GM19467 (cell line): Measurements from ENCODE around the gene NSRP1.
"Not testable (repeated sequence)": the region's sequence is repeated elsewhere in the genome, so short reads cannot be mapped to it uniquely, and the experiment has no call there.

ENCODE experiments used
- ATAC-seq: cut with Tn5 transposase; IDR thresholded peaks from one replicate; pipeline ENCODE4 v1.9.1; 2021; ENCODE audit warnings: mild to moderate bottlenecking, moderate library complexity; ENCODE audit not compliant: unreplicated experiment

NSRP1 gene

GRCh38 chr17:30220414-30220813 lies 103.8 kb downstream of the NSRP1 start:
- no peak for ATAC-seq

DNA sequence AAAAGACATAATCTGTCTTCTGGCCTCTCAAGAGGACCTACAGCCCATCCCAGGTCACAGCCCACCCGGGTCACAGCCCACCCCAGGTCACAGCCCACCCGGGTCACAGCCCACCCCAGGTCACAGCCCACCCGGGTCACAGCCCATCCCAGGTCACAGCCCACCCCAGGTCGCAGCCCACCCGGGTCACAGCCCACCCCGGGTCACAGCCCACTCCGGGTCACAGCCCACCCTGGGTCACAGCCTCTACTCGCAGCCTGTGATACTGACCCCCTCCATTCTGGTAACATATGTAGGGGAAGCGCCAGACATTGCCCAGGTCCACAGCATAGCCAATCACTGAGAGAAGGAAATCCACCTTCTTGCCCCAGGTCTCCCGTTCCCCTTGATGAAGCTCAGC lies 104.7 kb downstream of the NSRP1 start:
- ATAC-seq: no peak

- ATAC-seq: no peak
These were observed 105.6 kb downstream of the NSRP1 start for GRCh38 chr17:30222251-30222650.

GRCh38 chr17:30222721-30223175 lies 106.1 kb downstream of the NSRP1 start:
- no peak for ATAC-seq

GRCh38 chr17:30224419-30224960 lies 107.9 kb downstream of the NSRP1 start:
- ATAC-seq: no peak

DNA sequence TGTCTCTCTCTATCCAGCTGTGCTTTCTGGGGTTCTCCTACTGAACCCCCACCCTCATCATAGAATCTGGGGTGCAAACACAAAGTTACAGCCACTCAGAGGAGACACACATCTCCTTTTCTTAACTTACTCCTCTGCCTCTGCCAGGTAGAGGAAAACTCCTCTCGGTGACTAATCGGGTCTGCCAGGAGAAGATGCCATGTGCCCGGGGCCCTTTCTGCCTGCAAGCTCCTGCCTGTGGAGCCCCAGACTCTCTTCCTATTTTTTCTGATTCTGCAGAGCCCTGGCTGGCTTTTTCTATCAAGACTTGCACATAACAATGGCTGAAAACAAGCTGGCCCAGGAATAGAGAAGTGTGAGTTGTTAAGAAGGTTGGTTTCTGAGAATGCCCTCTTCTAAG lies 108.5 kb downstream of the NSRP1 start:
- ATAC-seq: no peak

GRCh38 chr17:30225919-30226553 lies 109.4 kb downstream of the NSRP1 start:
- ATAC-seq: no peak

DNA sequence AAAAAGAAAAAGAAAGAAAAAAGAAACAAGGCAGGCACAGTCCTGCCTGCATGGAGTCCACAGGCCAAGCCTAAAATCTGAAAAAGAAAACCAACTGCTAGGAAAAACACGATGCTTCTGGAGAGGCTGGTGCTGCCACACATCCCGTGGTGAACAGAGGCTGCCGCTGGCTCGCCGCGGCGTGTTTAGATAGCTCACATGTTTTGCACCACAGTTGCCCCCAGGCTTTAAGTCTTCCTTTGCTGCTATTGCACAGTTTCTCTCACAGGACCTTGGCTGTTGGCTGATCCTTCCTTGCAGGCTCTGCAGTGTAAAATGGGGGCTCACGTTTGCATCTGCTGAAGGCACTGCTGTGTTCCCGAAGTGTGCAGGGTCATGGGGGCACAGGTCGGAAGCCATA lies 110.3 kb downstream of the NSRP1 start:
- no peak for ATAC-seq

DNA sequence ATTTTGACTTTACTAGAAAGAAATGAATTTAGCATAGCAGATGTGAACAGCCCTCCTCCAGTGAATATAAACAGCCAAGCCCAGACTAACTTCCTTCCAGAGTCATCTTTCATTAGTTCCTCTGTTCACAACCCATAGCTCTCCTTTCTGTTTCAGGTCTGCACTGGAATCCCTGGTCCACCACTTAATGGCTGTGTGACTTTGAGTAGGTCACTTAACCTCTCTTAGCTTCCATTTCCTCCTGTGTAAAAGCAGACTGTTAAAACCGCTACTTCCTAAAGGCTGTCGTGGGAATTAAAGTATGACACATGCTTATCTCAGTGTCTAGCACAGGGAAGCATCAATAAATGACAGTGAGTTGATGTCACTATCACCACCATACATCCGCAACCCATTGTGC lies 111.4 kb downstream of the NSRP1 start:
- ATAC-seq: no peak

DNA sequence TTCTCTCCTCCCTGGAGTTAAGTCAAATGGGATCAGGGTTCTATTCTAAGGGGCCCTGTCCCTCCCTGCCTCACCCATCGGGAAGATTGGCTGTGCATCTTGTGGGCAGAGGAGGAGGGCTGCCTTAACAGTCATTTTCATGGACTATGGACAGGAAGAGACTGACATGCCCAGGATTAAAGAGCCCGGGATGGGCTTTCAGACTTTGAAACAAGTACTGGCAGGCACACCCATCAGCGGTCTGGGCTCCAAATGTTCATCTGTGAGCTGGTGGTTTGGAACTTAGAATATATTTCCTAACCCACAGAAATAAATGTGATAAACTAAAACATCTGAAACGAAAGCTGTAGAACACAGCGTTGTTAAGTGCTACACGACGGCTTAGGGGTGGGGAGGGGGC lies 112.4 kb downstream of the NSRP1 start:
- ATAC-seq: no peak

DNA sequence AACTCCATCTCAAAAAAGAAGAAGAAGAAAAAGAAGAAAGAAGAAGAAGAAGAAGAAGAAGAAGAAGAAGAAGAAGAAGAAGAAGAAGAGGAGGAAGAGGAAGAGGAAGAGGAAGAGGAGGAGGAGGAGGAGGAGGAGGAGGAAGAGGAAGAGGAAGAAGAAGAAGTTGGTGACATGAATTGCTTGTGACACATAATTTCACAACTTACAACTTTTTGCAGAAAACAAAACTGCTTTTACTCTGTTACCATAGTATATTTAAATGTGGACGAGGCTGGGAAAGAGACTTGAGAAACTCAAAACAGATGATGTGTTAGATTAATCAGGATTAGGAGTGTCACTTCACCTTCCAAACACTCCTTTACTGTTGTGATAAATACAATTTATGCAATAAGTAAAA lies 113.4 kb downstream of the NSRP1 start:
- not testable (repeated sequence) for ATAC-seq

DNA sequence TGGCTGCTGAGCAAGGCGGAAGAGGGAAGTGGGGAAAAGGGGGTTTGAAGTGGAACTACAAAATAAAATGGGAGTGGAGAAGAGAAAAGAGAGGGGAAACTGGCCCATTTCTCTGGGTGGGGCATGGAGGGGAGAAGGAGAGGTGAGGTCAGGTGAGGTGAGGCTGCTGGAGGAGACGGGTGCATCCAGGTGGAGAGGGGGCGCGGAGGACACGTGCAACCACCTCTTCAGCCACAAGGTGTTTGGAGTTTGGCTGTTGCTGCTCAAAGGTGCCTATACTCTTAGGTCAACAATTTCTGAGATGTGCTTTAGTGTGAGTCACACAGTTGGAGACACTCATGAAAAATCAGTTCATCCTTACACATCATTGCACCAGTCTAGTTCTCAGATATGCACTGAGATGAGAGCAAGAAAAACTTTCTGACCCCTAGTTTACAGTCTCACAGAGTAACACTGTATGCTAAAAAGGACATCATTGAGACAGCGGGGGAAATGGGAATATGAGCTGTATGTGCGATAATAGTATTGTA lies 114.0 kb downstream of the NSRP1 start:
- no peak for ATAC-seq

- ATAC-seq: no peak
These were observed 115.6 kb downstream of the NSRP1 start for GRCh38 chr17:30232015-30232823.

DNA sequence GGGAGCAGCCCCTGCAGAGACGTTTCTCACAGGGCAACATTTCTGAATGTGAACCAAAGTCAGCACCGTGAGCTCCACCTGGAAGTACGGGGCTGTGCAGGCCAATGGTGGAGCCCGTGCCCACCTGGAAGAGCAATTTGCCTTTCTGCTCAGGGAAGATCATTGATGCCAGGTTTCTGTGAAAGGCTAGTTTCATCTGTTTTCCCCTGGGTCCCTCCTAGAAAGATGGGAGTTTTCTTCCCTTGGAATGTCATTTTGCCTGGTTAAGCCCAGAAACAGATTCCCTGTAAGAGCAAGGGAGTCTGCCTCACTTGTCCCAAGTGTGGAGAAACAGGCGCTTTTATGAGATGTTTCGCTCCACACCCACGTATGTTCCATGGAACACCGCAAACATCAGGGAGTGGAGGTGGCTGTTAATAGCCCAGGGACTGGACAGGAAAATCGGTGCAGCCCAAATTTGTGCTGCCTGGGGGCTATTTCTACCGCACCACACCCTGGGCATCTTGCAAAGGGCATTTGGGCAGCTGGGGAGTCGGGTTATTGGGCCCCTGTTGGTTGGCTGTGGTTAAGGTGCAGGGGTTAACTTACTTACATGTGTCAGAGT lies 116.3 kb downstream of the NSRP1 start:
- ATAC-seq: no peak

GRCh38 chr17:30234296-30234695 lies 117.7 kb downstream of the NSRP1 start:
- ATAC-seq: no peak

GRCh38 chr17:30234964-30235363 lies 118.3 kb downstream of the NSRP1 start:
- no peak for ATAC-seq

GRCh38 chr17:30235386-30236296 lies 119.0 kb downstream of the NSRP1 start, which contains the start of gene SLC6A4:
SLC6A4 (minus strand) TSS chr17:30235697; CDS start chr17:30221958, 13,739 bp downstream.
- ATAC-seq: no peak
